HG03045 (cell line): ENCODE measurements around the gene LIN7C.

ENCODE experiments used
- ATAC-seq: cut with Tn5 transposase; IDR thresholded peaks from one replicate; pipeline ENCODE4 v1.9.1; 2021; ENCODE audit warnings: mild to moderate bottlenecking, moderate library complexity; ENCODE audit not compliant: unreplicated experiment

LIN7C gene

GRCh38 chr11:27512238-27512637 is 5.7 kb upstream of the LIN7C start:
- ATAC-seq = no peak

DNA sequence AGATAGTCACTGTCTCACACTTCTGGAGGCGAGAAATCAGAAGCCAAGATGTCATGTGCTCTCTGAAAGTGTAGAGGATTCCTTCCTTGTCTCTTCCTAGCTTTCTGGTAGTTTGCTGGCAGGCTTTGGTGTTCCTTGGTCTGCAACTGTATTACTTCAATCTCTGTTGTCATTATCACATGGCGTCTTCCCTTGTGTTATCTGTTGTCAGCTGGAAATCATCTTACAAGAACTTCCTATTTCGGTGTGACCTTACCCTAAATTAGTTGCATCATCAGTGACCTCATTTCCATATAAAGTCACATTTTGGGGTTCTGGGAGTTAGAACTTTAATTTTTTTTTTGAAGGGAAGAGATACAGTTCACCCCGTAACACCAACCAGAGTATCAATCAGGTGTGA is 3.3 kb upstream of the LIN7C start:
- ATAC-seq = no peak

GRCh38 chr11:27507557-27508322 is 1.2 kb upstream of the LIN7C start:
- ATAC-seq = no peak

GRCh38 chr11:27505781-27506180 is 788 bp downstream of the LIN7C start:
- peak; percentile 6 for ATAC-seq

DNA sequence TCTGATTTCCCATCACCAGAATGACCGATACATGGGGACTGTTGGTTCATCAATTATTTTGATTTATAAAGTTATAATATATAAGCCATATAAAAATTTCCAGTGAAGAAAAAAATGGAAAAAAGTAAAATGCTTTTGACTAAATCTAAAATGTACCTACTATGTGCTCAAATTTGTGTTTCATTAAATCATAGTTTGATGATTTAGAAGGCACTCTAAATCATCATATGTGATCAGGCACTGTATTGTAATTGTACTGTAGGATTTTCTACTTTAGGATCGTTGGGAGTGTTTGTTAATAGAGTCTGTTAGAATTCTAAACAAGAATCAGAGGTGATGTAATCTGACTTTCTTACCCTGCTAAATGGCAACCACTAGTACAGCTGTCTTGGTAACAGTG is 2.4 kb downstream of the LIN7C start:
- no peak for ATAC-seq

- ATAC-seq = no peak
Measured at GRCh38 chr11:27501100-27501499, 5.5 kb downstream of the LIN7C start.

DNA sequence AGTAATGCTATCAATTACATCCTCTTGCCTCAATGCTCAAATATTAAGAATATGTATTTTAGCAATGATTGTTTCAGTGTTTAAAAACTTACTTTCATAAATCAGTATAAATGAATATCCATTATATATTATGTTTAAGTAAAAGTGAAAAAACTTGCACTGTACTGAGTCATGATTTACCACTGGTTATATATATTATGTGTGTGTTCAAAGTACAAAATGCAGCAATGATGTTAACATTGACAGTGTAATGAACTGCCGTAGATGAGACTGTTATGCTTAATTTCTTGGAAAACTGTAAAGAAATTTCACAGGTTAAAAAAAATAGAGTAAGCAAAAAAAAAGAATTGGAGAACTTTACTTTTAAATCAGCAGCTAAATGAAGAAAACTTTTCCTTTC is 8.7 kb downstream of the LIN7C start:
- ATAC-seq = no peak

GRCh38 chr11:27497284-27497866 is 9.2 kb downstream of the LIN7C start:
- ATAC-seq = peak; percentile 51

DNA sequence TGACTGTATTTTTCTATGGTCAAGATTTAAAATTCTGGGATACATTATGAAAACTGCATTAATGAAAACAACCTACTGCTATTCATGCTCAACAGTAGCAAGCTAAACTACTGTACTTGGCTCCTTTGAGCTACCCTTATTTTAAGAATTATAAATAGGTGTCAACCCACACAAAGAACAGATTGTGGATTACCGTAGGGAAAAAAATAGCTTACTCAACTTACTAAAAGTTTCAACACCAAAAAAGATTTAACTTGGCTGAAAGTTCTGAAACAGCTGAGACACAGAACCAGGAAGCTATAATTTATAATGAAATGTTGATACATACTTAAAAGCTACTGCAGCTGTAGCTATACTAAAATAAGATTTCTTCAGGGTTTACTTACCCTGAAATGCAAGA is 10.1 kb downstream of the LIN7C start:
- no peak for ATAC-seq

DNA sequence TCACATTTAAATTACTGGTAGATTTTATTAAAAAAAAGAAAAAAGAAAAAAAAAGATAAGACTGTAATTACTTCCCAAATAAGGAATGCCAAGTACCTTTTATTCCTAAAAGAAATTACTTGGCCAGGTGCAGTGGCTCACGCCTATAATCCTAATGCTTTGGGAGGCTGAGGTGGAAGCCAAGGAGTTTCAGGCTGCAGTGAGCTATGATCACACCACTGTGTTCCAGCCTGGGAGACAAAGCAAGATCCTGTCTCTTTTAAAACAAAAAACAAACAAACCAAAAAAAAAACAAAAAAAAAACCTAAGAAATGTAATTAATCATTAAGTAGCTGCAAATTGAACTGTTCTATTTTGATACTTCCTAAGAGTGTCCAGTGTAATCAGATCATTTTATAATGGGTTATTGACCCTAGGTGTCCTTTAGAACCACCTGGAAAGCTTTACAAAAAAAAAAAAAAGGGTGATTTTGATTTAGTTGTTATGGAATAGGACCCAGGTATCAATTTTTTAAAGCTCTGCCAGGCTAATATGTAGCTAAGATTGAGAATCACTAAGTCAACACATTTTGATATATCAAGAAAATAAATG is 10.8 kb downstream of the LIN7C start:
- no peak for ATAC-seq

- no peak for ATAC-seq
Measured at GRCh38 chr11:27489092-27489491, 17.5 kb downstream of the LIN7C start.

- no peak for ATAC-seq
Measured at GRCh38 chr11:27487706-27488105, 18.9 kb downstream of the LIN7C start.

DNA sequence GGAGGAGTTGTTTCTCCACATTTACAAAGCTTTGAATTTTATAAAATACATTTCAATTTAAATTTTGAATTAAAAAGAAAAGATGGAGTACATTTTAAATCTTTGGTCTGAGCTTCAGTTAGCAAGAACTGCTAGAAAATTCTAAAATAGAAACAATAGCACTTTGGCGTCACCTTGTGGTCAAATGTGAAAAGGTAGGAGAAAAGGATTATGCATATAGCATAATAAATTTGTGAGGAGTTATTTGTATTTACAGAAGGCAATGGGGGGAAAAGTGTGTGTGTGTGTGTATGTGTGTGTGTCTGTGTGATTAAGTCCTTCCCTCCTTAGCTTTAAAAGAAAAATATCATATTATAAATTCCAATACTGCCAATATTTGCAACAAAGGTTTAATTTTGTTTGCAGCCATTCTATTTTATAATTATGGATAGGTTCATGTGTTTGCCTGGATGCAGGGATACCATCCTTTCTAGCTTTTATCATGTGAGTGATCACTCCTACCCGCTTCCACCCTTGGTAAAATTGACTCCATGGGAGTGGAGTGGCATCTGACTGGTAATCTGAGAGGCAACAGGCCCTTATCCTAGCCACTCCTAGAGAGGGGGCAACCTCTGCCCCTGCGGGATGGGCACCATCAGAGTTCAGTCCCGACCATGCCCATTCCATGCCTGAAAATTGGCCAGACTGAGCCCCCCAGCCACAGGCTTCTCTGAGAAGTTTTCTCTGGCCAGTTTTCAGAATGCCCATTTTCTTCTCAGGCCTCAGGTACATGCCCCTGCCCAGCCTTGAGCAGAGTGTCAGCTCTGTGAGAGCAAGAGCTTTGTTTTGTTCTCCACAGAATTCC is 20.4 kb downstream of the LIN7C start:
- ATAC-seq = no peak

GRCh38 chr11:27482793-27483192 is 23.8 kb downstream of the LIN7C start:
- ATAC-seq = no peak

- ATAC-seq = no peak
Measured at GRCh38 chr11:27481992-27482391, 24.6 kb downstream of the LIN7C start.

- no peak for ATAC-seq
Measured at GRCh38 chr11:27477831-27478230, 28.7 kb downstream of the LIN7C start.

- no peak for ATAC-seq
Measured at GRCh38 chr11:27477243-27477642, 29.3 kb downstream of the LIN7C start.

- ATAC-seq = no peak
Measured at GRCh38 chr11:27475622-27476021, 30.9 kb downstream of the LIN7C start.

GRCh38 chr11:27473017-27473406 is 33.6 kb downstream of the LIN7C start:
- no peak for ATAC-seq

DNA sequence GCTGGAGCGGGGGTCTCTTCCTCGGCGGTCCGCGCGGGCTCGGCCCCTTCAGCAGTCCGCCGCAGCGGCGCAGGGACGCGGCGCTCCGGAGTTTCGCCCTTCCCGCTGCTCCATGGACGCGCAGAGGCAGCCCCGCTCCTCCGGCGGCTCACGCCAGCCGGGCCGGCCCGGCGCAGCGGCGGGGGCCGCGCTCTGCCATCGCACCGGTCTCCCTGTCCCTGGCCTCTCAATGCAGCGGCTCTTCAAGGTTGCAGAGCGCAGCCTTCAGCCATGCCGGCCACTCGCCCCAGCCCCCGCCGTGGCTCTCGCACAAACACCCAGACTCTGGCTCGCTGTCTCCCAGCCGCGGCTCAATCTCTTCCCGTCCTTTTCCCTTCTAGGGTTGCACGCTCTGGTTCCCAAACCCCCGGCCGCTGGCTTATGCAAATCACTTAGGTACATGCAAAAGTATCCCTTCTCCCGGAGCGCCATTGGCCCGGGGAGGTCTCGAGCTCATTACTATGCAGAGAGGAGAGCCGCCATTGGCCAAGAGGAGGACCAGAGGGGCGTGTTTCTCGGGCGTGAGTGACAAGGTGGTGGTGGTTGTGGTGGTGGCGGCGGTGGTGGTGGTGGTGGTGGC is 34.1 kb downstream of the LIN7C start, which contains the start of gene LGR4:
TSS of gene LGR4 (minus strand) at position 393 of the 619 bp plus-strand sequence. CDS start 488 bp downstream, outside the sequence.
- ATAC-seq = peak; percentile 75
